HG03139 (cell line): ENCODE measurements around the gene PERP.
"Not testable (repeated sequence)": the region's sequence is repeated elsewhere in the genome, so short reads cannot be mapped to it uniquely, and the experiment has no call there.

Experiments
- ATAC-seq: cut with Tn5 transposase; IDR thresholded peaks from one replicate; pipeline ENCODE4 v1.9.1; 2021; ENCODE audit not compliant: unreplicated experiment

The PERP gene

GRCh38 chr6:138107078-138107751, at the start of gene PERP:
Gene PERP, minus strand, starts transcription at chr6:138107419. Its CDS starts 79 bp downstream, at chr6:138107340.
- ATAC-seq, result peak; percentile 65

- no peak for ATAC-seq
Measured at GRCh38 chr6:138155443-138155842, 48.2 kb upstream of the PERP start.

GRCh38 chr6:138146544-138146943, 39.3 kb upstream of the PERP start:
- ATAC-seq, result no peak

GRCh38 chr6:138145402-138145801, 38.2 kb upstream of the PERP start:
- peak; percentile 73 for ATAC-seq

- ATAC-seq, result no peak
Measured at GRCh38 chr6:138142806-138143205, 35.6 kb upstream of the PERP start.

- ATAC-seq, result no peak
Measured at GRCh38 chr6:138129190-138129589, 22.0 kb upstream of the PERP start.

- no peak for ATAC-seq
Measured at GRCh38 chr6:138128096-138128495, 20.9 kb upstream of the PERP start.

- ATAC-seq, result no peak
Measured at GRCh38 chr6:138124096-138124495, 16.9 kb upstream of the PERP start.

- ATAC-seq, result no peak
Measured at GRCh38 chr6:138119976-138120375, 12.8 kb upstream of the PERP start.

- ATAC-seq, result not testable (repeated sequence)
Measured at GRCh38 chr6:138119229-138119628, 12.0 kb upstream of the PERP start.

- no peak for ATAC-seq
Measured at GRCh38 chr6:138117376-138117914, 10.2 kb upstream of the PERP start.

- no peak for ATAC-seq
Measured at GRCh38 chr6:138116661-138116999, 9.4 kb upstream of the PERP start.

- ATAC-seq, result peak; percentile 70
Measured at GRCh38 chr6:138115877-138116660, 8.8 kb upstream of the PERP start.

- ATAC-seq, result no peak
Measured at GRCh38 chr6:138115201-138115600, 8.0 kb upstream of the PERP start.

GRCh38 chr6:138113588-138114210, 6.5 kb upstream of the PERP start:
- no peak for ATAC-seq

GRCh38 chr6:138110229-138110628, 3.0 kb upstream of the PERP start:
- no peak for ATAC-seq

- ATAC-seq, result peak; percentile 48
Measured at GRCh38 chr6:138109042-138109997, 2.1 kb upstream of the PERP start.

- ATAC-seq, result no peak
Measured at GRCh38 chr6:138107752-138108592, 753 bp upstream of the PERP start.

GRCh38 chr6:138106665-138107077, 548 bp downstream of the PERP start:
- peak; percentile 19 for ATAC-seq
